DMS114 treated with DMSO at 0.1 percent for 48 hours (cell line): Measurements from ENCODE around the gene SLC7A6.

Experiments
- DNase-seq: peaks from one replicate; lab custom pipeline; 2025; ENCODE audit not compliant: unreplicated experiment; lab: John Stamatoyannopoulos, UW

The SLC7A6 gene

DNA sequence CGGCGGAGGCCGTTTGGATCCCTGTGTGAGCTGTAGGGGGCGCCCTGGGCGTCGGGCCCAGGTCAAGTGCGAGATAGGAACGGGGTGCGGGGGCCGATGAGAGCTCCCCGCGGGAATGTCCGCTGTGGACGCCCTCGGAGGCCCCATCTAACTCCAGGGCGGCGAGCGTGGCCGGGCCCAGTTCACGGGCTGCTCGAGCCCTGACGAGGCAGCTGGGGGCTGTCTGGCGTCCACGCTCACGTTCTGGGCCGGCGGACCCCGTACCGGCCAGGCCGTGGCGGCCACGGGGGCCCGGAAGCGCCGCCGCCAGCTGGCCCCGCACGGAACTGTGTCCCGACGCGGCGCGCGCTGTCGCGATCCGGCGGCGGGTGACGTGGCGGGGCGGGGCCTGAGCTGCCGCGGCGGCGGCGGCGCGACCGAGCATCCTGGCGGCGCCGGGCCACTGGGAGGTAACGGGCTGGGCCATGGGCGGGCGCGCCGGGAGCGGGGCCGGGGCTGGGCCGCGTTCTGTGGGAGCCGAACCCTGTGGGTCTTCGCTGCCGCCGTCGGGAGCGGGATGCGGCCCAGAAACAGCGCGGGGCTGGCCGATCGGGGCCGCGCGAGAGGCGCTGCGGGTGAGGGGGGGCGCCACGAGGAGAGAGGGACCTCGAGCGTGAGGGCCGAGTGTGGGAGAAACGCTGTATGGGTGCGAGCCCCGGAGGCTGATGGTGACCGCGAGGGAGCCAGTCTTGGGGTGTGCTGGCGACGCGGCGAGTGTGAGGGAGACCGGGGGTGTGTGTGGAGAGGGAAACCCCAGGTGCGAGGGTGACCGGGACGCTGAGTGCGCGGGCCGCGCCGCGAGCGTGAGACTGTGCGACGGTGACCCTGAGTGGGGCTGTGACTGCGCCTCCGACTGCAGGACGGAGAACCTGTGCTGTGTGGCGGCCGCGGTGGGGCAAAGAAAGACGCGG is at the start of gene SLC7A6:
TSS of gene SLC7A6 (plus strand) at position 399 of the 950 bp plus-strand sequence. CDS start 10,201 bp downstream, outside the sequence.
- peak; percentile 37 for DNase-seq

DNA sequence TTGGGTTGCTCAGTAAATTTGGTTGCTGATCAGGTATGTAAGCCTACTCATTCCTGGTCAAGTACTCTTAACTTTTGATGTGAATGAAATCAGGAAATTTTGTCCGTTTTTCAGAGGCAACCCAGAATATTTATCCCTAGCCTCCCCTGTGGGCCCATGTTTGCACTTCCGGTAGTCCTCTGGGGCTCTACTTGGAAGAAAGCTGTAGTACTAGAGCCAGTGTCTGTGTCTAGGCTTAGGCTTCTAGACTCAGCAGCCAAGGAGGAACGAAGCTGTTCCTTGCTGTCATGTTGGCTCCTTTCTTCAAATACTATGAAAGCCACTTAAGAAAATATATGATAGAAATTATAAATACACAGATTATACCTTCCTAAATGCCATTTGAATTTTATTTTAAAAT is 49.6 kb upstream of the SLC7A6 start:
- no peak for DNase-seq

DNA sequence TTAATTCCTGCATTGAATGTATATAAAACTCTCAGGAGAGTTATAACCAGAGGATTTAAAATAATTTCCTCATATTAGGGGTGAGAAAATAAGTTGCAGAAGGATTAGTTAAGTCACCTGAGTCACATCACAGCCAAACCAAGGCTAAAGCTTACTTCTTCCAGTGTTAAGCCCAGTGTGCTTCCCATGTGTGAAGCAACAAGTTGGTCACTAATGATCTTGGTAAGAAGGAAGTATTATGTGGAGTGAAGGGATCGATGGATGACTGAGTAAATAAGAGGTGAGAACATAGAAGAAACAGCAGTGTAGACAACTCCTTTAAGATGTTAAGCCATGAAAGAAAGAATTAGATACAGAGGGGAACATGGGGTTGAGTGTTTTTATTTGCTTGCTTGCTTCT is 49.0 kb upstream of the SLC7A6 start:
- DNase-seq: no peak

DNA sequence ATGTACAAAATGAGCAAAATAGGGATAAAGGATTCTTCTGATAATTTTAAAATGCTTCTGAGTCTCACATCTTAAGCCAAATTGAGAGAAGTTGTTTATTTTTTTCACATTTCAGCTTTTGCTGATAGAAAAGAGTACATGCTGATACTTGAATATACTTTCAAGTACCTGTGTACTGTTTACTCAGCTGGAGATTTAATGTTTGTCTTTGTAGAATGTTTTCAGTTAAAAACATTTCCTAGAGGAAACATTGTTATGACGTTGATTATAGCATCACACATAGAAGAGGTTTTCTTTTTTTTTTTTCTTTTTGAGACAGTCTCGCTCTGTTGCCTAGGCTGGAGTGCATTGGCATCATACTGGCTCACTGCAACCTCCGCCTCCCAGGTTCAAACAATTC is 48.1 kb upstream of the SLC7A6 start:
- no peak for DNase-seq

DNA sequence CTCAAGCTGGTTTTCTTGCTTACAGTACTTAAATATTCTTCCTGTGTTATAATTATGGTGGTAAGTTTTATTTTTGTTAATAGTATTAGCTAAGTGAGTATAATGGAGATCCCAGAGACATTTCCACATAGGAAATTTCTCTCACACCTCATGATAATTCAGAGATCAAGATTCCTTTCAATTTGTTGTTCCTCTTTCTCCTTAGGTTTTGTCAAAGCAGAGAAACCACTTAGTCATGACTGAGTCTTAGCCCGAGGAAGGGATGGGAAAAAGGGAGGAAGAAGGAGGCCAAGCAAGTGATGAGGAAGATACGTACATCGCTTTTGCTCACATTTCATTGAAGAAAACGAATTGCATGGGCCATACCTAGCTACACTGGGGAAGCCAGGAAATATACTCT is 46.8 kb upstream of the SLC7A6 start:
- DNase-seq: no peak

DNA sequence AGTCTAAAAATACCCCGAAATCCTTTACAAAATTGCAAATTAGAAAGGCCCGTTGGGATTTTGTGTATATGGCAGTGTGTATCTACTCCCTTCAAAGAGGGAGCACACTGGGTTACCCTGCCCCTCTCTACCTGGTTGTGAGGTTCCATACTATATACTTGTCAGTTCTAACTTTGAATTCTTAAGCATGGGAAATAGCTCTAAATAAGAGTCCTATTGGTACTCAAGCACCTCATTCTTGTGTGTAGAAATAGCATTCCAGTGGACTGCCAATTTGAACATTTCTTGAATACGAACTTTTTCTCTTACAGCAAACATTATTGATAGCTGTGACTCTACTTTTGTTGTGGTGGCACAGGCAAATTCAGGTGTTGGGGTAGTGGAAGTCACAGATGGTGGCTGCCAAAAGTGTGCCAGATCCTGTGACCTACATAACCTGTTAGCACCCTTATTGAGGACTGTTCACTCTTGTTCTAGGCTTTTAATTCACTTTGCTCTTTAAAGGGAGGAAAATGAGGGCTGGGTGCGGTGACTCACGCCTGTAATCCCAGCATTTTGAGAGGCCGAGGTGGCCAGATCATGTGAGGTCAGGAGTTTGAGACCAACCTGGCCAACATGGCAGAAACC is 44.5 kb upstream of the SLC7A6 start:
- no peak for DNase-seq

DNA sequence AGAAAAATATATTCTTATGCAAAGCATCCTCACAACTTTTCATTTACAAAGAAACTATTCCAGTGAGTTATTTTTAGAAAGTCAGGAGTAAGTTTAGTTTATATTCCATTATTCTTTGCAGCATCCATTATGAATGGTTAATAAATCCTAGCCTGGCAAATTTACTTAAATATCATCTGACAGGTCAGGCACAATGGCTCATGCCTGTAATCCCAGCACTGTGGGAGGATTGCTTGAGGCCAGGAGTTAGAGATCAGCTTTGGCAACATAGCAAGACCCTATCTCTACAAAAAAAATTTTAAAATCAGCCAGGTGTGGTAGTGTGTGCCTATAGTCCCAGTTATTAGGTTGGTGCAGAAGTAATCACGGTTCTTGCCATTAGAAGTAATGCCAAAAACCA is 41.3 kb upstream of the SLC7A6 start:
- DNase-seq: no peak

DNA sequence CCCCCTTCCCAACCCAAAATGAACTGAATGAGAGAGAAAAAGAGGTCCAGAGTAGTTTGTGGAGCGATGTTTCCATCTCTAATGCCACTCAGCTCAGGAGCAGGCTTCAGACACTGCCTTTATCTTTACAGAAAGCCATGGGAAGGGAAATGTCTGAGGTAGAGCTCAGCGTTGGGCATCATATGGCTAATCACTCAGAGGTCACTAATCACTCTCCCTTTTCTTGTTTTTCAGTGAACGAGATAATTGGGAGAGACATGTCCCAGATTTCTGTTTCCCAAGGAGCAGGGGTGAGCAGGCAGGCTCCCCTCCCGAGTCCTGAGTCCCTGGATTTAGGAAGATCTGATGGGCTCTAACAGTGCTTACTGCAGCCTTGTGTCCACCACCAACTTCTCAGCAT is 38.2 kb upstream of the SLC7A6 start:
- DNase-seq: no peak

DNA sequence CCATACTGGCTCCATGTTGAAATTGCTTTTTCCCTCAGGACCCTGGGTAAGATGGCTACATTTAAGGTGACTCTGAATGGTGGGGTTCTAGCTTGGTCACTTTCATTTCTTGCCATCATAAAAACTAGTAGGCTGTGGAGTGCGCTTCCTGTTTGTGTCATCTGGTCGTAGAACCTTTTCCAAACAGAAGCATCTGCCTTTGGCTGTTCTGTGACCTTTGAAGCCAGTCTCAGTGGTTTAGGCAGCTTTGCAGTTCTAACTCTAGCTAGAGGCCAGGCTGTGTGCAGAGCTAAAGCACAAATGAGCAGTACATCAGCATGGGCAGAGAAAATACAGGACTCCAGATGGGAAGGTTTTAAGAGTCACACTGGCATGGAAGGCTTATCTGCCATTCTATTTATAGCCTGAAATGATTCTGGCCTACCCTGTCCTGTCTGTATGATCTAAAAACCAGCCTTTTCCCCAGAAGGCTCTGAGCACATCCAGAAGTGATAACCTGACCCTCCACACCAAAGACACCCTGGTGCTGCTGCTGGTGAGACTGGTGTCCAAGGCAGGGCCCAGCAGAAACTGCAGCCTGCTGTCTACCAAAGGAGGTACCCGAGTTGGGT is 37.0 kb upstream of the SLC7A6 start:
- DNase-seq: no peak

DNA sequence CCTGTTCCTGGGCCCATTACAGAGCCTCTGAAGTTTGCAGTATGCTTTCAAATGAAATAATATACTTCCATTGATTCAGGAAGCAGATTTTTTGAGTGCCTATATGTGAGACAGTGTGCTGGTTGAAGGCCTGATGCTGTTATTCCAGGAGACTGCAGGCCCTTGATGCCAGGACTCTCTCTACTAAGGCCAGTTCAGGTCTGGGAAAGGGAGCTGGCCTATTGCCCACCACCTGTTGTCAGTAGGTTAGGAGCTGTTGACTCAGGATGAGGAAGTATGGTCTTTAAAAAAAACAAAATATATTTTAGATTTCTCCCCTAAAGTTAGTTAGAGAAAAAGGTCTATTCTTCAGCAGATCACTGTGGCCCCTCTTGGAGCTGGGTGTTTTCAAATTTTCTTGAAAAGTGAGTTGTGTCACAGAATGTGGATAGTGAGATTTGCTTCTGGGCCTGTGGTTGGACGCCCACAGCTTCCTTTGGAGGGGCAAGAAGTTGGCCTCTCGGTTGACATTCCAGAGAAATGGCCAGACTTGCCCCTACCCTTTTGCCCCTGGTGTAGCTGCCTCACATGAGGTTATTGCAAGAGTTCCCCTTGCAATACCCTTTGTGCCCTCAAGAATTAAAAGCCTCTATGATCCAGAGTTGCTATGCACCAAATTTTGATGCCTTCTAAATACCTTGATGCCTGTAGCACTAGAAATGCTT is 36.3 kb upstream of the SLC7A6 start:
- no peak for DNase-seq

DNA sequence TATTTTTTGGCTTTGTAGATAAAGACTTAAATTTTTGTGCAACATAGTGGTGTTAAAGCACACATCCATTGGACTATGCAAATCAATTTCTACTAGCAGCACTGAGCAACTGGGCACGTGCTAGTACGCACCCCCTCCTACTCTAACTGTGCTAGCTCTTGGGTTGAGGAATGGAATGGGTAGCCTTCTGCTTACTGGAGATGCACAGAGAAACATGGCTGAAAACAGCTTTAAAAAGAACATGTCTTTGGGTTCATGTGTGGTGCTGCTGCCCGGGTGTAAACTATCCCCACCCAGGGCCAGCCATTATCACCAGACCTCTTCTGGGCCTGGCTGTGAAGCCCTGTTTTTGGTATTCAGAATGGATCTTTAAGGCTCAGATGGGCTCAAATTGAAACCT is 35.7 kb upstream of the SLC7A6 start:
- DNase-seq: no peak

DNA sequence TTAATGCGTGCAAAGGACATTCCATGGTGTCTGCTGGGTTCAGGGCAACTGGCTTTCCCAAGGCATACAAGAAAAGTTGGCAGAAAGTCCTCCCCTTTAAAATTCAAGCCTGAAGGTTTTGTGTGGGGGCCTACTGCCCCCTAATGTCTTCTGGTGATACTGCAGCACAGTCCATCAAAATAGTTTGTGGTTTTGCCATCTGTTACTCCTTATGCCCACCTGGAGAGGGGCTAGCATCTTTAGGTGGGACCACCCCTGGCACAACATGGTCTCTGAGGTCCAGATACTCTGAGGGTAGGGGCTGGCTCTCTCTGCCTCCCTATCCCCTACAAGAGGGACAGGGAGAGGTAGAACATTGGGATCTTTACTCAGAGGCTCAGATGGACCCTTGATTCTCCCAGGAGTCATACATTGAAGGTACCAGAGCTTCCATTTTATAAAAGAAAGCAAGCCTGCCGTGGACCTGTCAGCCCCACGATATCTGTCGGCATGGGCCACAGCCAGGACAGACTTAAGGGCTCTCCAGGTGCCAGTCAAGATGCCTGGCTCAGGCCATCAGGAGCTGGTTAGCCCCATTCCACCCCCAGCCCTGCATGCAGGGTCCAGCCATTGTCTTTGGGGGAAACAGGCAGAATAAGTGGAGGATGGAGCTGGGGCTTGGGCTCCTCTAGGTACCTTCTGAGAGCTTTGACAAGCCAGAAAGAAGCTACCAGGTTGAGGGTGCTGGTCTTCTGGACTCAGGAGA is 34.7 kb upstream of the SLC7A6 start:
- peak; percentile 41 for DNase-seq

DNA sequence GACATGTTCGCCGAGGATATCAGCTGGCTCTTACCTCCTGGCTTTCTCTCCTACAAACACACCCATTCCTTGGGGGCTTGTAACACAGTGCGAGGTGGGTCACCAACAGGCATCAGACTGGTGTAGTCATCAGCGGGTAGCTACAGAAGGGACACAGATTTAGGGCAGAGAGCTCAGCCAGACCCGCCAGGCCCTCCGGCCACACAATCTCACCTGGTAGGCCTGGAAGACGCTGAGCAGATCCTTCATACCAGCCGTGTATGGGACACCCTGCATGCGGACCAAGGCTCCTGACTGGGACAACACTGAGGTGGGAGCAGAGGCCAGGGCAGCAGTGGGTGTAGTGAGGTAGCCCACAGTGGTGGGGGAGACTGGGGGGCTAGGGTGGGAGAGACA is 34.2 kb upstream of the SLC7A6 start:
- no peak for DNase-seq

DNA sequence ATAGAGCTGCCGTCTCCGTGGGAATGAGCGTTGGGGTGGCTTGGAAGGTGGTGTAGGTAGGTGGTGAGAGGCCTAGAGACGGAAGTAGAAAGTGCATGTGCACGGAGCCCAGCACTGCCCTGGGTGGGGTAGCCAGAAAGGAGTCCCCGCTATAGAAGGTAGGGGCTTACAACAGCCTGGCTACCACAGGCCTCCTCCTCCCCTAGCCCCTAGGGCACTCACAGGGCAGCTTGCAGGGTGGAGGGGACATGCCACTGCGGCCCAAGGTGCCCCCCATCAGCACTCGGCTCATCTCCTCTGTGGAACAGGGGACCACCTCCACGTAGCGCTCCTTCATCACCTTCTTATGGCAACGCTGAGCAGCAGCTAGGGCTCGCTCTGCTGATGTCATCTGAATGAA is 33.4 kb upstream of the SLC7A6 start:
- DNase-seq: no peak

DNA sequence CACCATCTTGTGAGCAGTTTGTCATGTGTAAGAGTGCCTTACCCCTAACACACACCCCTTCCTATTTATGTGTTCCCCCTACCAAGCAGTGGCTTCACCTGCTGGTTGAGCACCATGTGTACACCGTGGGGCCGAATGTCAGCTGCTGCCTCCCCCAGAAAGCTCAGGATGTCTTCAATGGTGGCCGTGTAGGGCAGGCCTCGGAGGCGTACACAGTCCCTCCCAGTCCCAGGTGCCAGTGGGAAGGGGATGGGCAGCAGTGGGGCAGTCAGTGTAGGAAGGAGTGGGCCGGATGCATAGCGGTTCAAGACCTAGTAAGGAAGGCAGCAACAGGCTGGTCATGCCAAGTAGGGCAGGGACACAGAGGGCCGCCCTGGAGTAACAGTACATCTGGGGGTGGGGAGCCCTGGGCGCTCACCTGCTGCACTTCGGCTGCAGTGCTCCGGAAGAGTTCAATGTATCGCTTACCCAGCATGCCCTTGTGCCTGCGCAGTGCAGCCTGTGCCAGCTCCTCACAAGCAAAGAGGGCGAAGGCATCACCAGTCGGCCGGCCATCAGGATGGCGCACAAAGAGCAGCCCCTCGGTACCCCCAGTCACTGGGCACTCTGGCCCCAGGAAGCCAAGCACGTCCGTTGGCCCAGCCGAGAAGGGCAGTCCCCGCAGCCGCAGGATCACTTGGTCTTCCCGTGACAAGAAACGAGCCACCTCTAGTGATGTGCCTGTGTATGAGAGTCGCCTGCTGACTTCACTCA is 32.8 kb upstream of the SLC7A6 start:
- DNase-seq: no peak

DNA sequence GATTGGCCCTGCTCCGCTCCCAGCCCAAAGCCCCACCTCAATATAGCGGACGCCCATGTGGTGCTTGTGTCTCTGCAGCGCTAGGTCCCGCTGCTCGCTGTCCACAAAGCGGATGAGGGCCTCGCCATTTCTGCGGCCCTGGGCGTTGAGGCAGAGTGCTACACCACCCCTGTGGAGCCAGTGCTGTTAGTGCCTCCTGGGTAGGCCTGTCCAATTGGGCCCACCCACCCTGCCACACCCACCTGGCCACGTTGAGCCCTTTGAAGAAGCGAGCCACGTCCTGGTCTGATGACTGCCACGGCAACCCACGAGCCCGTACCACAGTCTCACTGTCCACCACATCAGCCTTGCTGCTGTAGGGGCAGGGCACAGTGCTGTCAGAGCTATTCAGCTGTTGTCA is 32.0 kb upstream of the SLC7A6 start:
- DNase-seq: no peak

DNA sequence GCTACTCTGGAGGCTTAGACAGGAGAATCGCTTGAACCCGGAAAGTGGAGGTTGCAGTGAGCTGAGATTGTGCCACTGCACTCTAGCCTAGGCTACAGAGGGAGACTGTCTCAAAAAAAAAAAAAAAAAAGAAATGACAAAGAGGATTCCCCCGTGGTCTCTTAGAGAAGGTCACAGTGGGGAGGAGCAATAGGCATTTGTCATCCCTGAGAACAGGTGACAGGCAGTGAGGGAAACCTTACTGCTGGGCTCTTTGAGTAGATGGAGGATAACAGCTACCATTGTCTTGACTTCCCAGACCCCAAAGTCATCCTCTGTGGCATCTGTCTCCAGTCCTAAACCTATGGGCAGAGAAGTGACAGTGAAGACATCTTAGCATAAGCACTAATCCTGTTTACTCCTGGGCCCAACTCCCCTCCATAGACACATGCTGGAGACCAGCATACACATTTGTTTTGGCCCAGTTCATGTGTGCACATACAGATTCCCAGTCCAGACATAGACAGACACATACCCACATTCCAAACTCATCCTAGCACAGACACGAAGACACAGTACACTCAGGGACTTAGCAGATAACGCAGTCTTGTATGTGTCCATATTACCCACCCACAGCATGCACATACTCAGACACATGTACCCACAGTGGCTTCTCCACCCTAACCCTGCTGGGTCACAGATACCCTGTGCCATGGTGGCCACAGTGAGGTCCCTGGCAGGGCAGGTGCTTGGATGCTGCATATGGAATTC is 31.1 kb upstream of the SLC7A6 start:
- no peak for DNase-seq

DNA sequence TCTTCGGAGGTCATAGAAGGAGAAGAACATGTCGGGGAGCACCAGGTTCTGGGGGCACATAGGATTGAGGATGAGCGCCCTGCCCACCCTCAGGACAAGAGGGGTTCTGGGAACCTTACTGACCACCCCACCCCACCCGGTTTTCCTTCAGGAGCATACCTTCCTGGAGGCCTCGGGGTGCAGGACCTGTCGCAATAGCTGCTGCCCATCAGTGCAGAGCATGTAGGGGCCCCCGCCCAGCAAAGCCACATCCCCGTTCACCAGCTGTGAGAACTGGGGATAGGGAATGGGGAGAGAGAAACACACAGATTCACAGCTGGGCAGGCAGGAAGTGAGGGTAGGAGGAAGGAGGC is 30.5 kb upstream of the SLC7A6 start:
- no peak for DNase-seq
